GM15510 (cell line): Measurements from ENCODE around the gene GNB5.

Experiments used
- POLR2A ChIP-seq: IDR thresholded peaks from 3 replicates; pipeline ENCODE4 v1.6.1; 2011; ENCODE audit warnings: borderline replicate concordance; ENCODE audit not compliant: insufficient read length; ENCODE audit errors: extremely low read depth

The GNB5 gene

GRCh38 chr15:52191207-52191606, at the start of gene GNB5:
Gene GNB5, minus strand, starts transcription at chr15:52191392. Its CDS starts 6,716 bp downstream, at chr15:52184676.
- no peak for TF ChIP-seq POLR2A

GRCh38 chr15:52240166-52240565, 49.0 kb upstream of the GNB5 start:
- TF ChIP-seq POLR2A, result no peak

- TF ChIP-seq POLR2A, result no peak
Measured at GRCh38 chr15:52238149-52238548, 47.0 kb upstream of the GNB5 start.

GRCh38 chr15:52236013-52236412, 44.8 kb upstream of the GNB5 start:
- TF ChIP-seq POLR2A, result no peak

- peak; percentile 32 for TF ChIP-seq POLR2A
Measured at GRCh38 chr15:52234596-52235541, 43.7 kb upstream of the GNB5 start.

GRCh38 chr15:52233405-52233804, 42.2 kb upstream of the GNB5 start:
- TF ChIP-seq POLR2A, result no peak

- no peak for TF ChIP-seq POLR2A
Measured at GRCh38 chr15:52232327-52232726, 41.1 kb upstream of the GNB5 start.

- TF ChIP-seq POLR2A, result no peak
Measured at GRCh38 chr15:52230073-52230472, 38.9 kb upstream of the GNB5 start.

GRCh38 chr15:52228921-52229320, 37.7 kb upstream of the GNB5 start:
- no peak for TF ChIP-seq POLR2A

GRCh38 chr15:52227456-52227855, 36.3 kb upstream of the GNB5 start:
- no peak for TF ChIP-seq POLR2A

- no peak for TF ChIP-seq POLR2A
Measured at GRCh38 chr15:52225230-52225629, 34.0 kb upstream of the GNB5 start.

- no peak for TF ChIP-seq POLR2A
Measured at GRCh38 chr15:52224211-52224610, 33.0 kb upstream of the GNB5 start.

GRCh38 chr15:52221730-52222129, 30.5 kb upstream of the GNB5 start:
- TF ChIP-seq POLR2A, result no peak

- no peak for TF ChIP-seq POLR2A
Measured at GRCh38 chr15:52220937-52221660, 29.9 kb upstream of the GNB5 start.

GRCh38 chr15:52220251-52220650, 29.1 kb upstream of the GNB5 start:
- TF ChIP-seq POLR2A, result no peak
